WTC11 (cell line): ENCODE results near the gene OR8B4. TPM values are rescaled to one million over a fixed set of nuclear protein-coding genes. Genes with fewer than 3 reads are reported as not detected.

Source experiments
- ATAC-seq: fragments of 200-7000 bp; cut with Tn5 transposase; 2 replicates; pipeline ENCODE4 v1.10.0; 2021; ENCODE audit warnings: mild to moderate bottlenecking, moderate library complexity
- CTCF ChIA-PET: fragments of 300-600 bp; sonication (Branson Sonifier 250); formaldehyde crosslinking; loops from one replicate; lab custom pipeline; 2021; ENCODE audit warnings: antibody characterized with exemption; lab: Charles Lee
- POLR2A ChIA-PET: fragments of 350-600 bp; sonication (Branson Sonifier 250); formaldehyde crosslinking; loops from one replicate; lab custom pipeline; 2021; ENCODE audit warnings: antibody characterized with exemption; lab: Charles Lee
- DNase-seq: peaks from one replicate; pipeline ENCODE4 v3.0.0; 2021; ENCODE audit warnings: low spot score
- H3K27ac Mint-ChIP-seq: 2 replicates; pipeline ENCODE4 v1.8.0; 2021; ENCODE audit warnings: mixed read lengths
- H3K27me3 Mint-ChIP-seq: 2 replicates; pipeline ENCODE4 v1.8.0; 2021; ENCODE audit warnings: low read depth, mild to moderate bottlenecking, moderate library complexity, mixed read lengths
- H3K36me3 Mint-ChIP-seq: 2 replicates; pipeline ENCODE4 v1.8.0; 2021; ENCODE audit warnings: mixed read lengths
- H3K4me1 Mint-ChIP-seq: 2 replicates; pipeline ENCODE4 v1.8.0; 2022; ENCODE audit warnings: mixed read lengths
- H3K4me3 Mint-ChIP-seq: 2 replicates; pipeline ENCODE4 v1.8.0; 2021; ENCODE audit warnings: mild to moderate bottlenecking, moderate library complexity, mixed read lengths
- H3K9me3 Mint-ChIP-seq: 2 replicates; pipeline ENCODE4 v1.8.0; 2021; ENCODE audit warnings: mixed read lengths
- E2F1 ChIP-seq: sonication (generic); formaldehyde crosslinking; IDR thresholded peaks from 2 replicates; pipeline ENCODE4 v1.8.0; 2022; ENCODE audit warnings: mild to moderate bottlenecking, missing genetic modification reagents
- E2F5 ChIP-seq: sonication (generic); formaldehyde crosslinking; IDR thresholded peaks from 2 replicates; pipeline ENCODE4 v1.8.1; 2022; ENCODE audit warnings: mild to moderate bottlenecking, moderate library complexity, missing genetic modification reagents
- FOXP1 ChIP-seq: sonication (generic); formaldehyde crosslinking; IDR thresholded peaks from 2 replicates; pipeline ENCODE4 v1.8.0; 2022; ENCODE audit warnings: missing genetic modification reagents, mild to moderate bottlenecking, moderate library complexity, borderline replicate concordance
- MYBL2 ChIP-seq: sonication (generic); formaldehyde crosslinking; IDR thresholded peaks from 2 replicates; pipeline ENCODE4 v1.8.1; 2023; ENCODE audit warnings: mild to moderate bottlenecking, moderate library complexity, missing genetic modification reagents
- PRRX2 ChIP-seq: fragments of 250-450 bp; sonication (Bioruptor Pico); IDR thresholded peaks from 2 replicates; pipeline ENCODE4 v1.8.0; 2021; ENCODE audit warnings: mild to moderate bottlenecking
- TP53 ChIP-seq: sonication (generic); formaldehyde crosslinking; IDR thresholded peaks from 2 replicates; pipeline ENCODE4 v1.8.1; 2023; ENCODE audit warnings: mild to moderate bottlenecking, missing genetic modification reagents
- ZBTB21 ChIP-seq: sonication (generic); formaldehyde crosslinking; IDR thresholded peaks from 2 replicates; pipeline ENCODE4 v1.8.1; 2023; ENCODE audit warnings: mild to moderate bottlenecking, missing genetic modification reagents, borderline replicate concordance
- ZNF121 ChIP-seq: sonication (generic); formaldehyde crosslinking; IDR thresholded peaks from 2 replicates; pipeline ENCODE4 v1.8.0; 2023; ENCODE audit warnings: missing genetic modification reagents
- ZNF423 ChIP-seq: fragments of 250-450 bp; sonication (Bioruptor Pico); IDR thresholded peaks from 2 replicates; pipeline ENCODE4 v2.1.2; 2022; ENCODE audit warnings: mild to moderate bottlenecking, moderate library complexity
- total RNA-seq: library from RNA; stranded (reverse); gene quantifications from 3 replicates; pipeline ENCODE4 v1.2.3, GENCODE V29; 2021
- TF ChIP-seq, protein P1 (sequence below): sonication (generic); formaldehyde crosslinking; IDR thresholded peaks from 2 replicates; pipeline ENCODE4 v1.8.0; 2022; ENCODE audit warnings: mild to moderate bottlenecking, missing genetic modification reagents
- TF ChIP-seq, protein P2 (sequence below): sonication (generic); formaldehyde crosslinking; IDR thresholded peaks from 2 replicates; pipeline ENCODE4 v1.8.0; 2023; ENCODE audit warnings: missing genetic modification reagents, mild to moderate bottlenecking, borderline replicate concordance
- TF ChIP-seq, protein P3 (sequence below): fragments of 200-600 bp; IDR thresholded peaks from 2 replicates; pipeline ENCODE4 v1.8.0; 2022; ENCODE audit warnings: antibody characterized with exemption
- TF ChIP-seq, protein P4 (sequence below): sonication (generic); formaldehyde crosslinking; IDR thresholded peaks from 2 replicates; pipeline ENCODE4 v1.8.1; 2023; ENCODE audit warnings: mild to moderate bottlenecking, missing genetic modification reagents, borderline replicate concordance
- TF ChIP-seq, protein P5 (sequence below): sonication (generic); formaldehyde crosslinking; IDR thresholded peaks from 2 replicates; pipeline ENCODE4 v1.8.1; 2023; ENCODE audit warnings: mild to moderate bottlenecking, missing genetic modification reagents
- TF ChIP-seq, protein P6 (sequence below): sonication (generic); formaldehyde crosslinking; IDR thresholded peaks from 2 replicates; pipeline ENCODE4 v1.8.1; 2023; ENCODE audit warnings: mild to moderate bottlenecking, missing genetic modification reagents

Gene OR8B4
- total RNA-seq, 1 experiment from 2014 or later: not detected

GRCh38 chr11:124470561-124471227, 46.0 kb upstream of the OR8B4 start:
- ChIA-PET POLR2A (no interaction called here), CTCF (no interaction called here)
- no peak for ATAC-seq
- Mint-ChIP-seq H3K27me3 (no peaks in the 10 kb centered on the region), H3K36me3 (no peaks in the 10 kb centered on the region), H3K4me1 (peaks cover 25% of the 10 kb centered on the region), H3K4me3 (no peak overlapping the region), H3K27ac (no peak overlapping the region), H3K9me3 (no peaks in the 10 kb centered on the region)
- no peak for TF ChIP-seq MYBL2 (CRISPR knock-in tag)
- TF ChIP-seq ZNF121 (CRISPR knock-in tag): 0 out of 2 replicates have a peak, but pooled peaks have one; percentile 39
- no peak for DNase-seq

GRCh38 chr11:124467381-124467927, 42.8 kb upstream of the OR8B4 start:
- no peak overlapping the region for H3K27ac Mint-ChIP-seq
- ATAC-seq (no peak), DNase-seq (no peak)
- H3K36me3 Mint-ChIP-seq: no peaks in the 10 kb centered on the region
- no peak overlapping the region for H3K4me3 Mint-ChIP-seq
- peaks cover 4% of the 10 kb centered on the region; the same call in 1 of the 2 replicates for H3K4me1 Mint-ChIP-seq
- ChIA-PET CTCF (no interaction called here), POLR2A (no interaction called here)
- H3K9me3 Mint-ChIP-seq: no peaks in the 10 kb centered on the region
- no peaks in the 10 kb centered on the region for H3K27me3 Mint-ChIP-seq
- TF ChIP-seq FOXP1 (CRISPR knock-in tag) (no peak), PRRX2 (CRISPR knock-in tag) (no peak), TP53 (CRISPR knock-in tag) (no peak), ZNF423 (CRISPR knock-in tag) (no peak), E2F1 (CRISPR knock-in tag) (no peak), E2F5 (CRISPR knock-in tag) (no peak), ZBTB21 (CRISPR knock-in tag) (no peak)
- TF ChIP-seq, protein P1, sequence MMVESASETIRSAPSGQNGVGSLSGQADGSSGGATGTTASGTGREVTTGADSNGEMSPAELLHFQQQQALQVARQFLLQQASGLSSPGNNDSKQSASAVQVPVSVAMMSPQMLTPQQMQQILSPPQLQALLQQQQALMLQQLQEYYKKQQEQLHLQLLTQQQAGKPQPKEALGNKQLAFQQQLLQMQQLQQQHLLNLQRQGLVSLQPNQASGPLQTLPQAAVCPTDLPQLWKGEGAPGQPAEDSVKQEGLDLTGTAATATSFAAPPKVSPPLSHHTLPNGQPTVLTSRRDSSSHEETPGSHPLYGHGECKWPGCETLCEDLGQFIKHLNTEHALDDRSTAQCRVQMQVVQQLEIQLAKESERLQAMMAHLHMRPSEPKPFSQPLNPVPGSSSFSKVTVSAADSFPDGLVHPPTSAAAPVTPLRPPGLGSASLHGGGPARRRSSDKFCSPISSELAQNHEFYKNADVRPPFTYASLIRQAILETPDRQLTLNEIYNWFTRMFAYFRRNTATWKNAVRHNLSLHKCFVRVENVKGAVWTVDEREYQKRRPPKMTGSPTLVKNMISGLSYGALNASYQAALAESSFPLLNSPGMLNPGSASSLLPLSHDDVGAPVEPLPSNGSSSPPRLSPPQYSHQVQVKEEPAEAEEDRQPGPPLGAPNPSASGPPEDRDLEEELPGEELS (CRISPR knock-in tag): no peak
- TF ChIP-seq, protein P2, sequence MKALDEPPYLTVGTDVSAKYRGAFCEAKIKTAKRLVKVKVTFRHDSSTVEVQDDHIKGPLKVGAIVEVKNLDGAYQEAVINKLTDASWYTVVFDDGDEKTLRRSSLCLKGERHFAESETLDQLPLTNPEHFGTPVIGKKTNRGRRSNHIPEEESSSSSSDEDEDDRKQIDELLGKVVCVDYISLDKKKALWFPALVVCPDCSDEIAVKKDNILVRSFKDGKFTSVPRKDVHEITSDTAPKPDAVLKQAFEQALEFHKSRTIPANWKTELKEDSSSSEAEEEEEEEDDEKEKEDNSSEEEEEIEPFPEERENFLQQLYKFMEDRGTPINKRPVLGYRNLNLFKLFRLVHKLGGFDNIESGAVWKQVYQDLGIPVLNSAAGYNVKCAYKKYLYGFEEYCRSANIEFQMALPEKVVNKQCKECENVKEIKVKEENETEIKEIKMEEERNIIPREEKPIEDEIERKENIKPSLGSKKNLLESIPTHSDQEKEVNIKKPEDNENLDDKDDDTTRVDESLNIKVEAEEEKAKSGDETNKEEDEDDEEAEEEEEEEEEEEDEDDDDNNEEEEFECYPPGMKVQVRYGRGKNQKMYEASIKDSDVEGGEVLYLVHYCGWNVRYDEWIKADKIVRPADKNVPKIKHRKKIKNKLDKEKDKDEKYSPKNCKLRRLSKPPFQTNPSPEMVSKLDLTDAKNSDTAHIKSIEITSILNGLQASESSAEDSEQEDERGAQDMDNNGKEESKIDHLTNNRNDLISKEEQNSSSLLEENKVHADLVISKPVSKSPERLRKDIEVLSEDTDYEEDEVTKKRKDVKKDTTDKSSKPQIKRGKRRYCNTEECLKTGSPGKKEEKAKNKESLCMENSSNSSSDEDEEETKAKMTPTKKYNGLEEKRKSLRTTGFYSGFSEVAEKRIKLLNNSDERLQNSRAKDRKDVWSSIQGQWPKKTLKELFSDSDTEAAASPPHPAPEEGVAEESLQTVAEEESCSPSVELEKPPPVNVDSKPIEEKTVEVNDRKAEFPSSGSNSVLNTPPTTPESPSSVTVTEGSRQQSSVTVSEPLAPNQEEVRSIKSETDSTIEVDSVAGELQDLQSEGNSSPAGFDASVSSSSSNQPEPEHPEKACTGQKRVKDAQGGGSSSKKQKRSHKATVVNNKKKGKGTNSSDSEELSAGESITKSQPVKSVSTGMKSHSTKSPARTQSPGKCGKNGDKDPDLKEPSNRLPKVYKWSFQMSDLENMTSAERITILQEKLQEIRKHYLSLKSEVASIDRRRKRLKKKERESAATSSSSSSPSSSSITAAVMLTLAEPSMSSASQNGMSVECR (CRISPR knock-in tag): no peak
- TF ChIP-seq, protein P3, sequence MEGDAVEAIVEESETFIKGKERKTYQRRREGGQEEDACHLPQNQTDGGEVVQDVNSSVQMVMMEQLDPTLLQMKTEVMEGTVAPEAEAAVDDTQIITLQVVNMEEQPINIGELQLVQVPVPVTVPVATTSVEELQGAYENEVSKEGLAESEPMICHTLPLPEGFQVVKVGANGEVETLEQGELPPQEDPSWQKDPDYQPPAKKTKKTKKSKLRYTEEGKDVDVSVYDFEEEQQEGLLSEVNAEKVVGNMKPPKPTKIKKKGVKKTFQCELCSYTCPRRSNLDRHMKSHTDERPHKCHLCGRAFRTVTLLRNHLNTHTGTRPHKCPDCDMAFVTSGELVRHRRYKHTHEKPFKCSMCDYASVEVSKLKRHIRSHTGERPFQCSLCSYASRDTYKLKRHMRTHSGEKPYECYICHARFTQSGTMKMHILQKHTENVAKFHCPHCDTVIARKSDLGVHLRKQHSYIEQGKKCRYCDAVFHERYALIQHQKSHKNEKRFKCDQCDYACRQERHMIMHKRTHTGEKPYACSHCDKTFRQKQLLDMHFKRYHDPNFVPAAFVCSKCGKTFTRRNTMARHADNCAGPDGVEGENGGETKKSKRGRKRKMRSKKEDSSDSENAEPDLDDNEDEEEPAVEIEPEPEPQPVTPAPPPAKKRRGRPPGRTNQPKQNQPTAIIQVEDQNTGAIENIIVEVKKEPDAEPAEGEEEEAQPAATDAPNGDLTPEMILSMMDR: no peak
- TF ChIP-seq, protein P4, sequence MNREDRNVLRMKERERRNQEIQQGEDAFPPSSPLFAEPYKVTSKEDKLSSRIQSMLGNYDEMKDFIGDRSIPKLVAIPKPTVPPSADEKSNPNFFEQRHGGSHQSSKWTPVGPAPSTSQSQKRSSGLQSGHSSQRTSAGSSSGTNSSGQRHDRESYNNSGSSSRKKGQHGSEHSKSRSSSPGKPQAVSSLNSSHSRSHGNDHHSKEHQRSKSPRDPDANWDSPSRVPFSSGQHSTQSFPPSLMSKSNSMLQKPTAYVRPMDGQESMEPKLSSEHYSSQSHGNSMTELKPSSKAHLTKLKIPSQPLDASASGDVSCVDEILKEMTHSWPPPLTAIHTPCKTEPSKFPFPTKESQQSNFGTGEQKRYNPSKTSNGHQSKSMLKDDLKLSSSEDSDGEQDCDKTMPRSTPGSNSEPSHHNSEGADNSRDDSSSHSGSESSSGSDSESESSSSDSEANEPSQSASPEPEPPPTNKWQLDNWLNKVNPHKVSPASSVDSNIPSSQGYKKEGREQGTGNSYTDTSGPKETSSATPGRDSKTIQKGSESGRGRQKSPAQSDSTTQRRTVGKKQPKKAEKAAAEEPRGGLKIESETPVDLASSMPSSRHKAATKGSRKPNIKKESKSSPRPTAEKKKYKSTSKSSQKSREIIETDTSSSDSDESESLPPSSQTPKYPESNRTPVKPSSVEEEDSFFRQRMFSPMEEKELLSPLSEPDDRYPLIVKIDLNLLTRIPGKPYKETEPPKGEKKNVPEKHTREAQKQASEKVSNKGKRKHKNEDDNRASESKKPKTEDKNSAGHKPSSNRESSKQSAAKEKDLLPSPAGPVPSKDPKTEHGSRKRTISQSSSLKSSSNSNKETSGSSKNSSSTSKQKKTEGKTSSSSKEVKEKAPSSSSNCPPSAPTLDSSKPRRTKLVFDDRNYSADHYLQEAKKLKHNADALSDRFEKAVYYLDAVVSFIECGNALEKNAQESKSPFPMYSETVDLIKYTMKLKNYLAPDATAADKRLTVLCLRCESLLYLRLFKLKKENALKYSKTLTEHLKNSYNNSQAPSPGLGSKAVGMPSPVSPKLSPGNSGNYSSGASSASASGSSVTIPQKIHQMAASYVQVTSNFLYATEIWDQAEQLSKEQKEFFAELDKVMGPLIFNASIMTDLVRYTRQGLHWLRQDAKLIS: no peak
- TF ChIP-seq, protein P5, sequence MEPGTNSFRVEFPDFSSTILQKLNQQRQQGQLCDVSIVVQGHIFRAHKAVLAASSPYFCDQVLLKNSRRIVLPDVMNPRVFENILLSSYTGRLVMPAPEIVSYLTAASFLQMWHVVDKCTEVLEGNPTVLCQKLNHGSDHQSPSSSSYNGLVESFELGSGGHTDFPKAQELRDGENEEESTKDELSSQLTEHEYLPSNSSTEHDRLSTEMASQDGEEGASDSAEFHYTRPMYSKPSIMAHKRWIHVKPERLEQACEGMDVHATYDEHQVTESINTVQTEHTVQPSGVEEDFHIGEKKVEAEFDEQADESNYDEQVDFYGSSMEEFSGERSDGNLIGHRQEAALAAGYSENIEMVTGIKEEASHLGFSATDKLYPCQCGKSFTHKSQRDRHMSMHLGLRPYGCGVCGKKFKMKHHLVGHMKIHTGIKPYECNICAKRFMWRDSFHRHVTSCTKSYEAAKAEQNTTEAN (CRISPR knock-in tag): no peak
- TF ChIP-seq, protein P6, sequence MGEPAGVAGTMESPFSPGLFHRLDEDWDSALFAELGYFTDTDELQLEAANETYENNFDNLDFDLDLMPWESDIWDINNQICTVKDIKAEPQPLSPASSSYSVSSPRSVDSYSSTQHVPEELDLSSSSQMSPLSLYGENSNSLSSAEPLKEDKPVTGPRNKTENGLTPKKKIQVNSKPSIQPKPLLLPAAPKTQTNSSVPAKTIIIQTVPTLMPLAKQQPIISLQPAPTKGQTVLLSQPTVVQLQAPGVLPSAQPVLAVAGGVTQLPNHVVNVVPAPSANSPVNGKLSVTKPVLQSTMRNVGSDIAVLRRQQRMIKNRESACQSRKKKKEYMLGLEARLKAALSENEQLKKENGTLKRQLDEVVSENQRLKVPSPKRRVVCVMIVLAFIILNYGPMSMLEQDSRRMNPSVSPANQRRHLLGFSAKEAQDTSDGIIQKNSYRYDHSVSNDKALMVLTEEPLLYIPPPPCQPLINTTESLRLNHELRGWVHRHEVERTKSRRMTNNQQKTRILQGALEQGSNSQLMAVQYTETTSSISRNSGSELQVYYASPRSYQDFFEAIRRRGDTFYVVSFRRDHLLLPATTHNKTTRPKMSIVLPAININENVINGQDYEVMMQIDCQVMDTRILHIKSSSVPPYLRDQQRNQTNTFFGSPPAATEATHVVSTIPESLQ (CRISPR knock-in tag): no peak
